NCI-H146 treated with DMSO at 0.1 percent for 48 hours (cell line): ENCODE measurements around the gene TACO1.

Source experiments
- DNase-seq: peaks from one replicate; lab custom pipeline; 2025; ENCODE audit not compliant: unreplicated experiment; lab: John Stamatoyannopoulos, UW

TACO1 gene

GRCh38 chr17:63635787-63636186 lies 35.1 kb downstream of the TACO1 start:
- no peak for DNase-seq

- DNase-seq = no peak
Measured at GRCh38 chr17:63639125-63639524, 38.4 kb downstream of the TACO1 start.

GRCh38 chr17:63640038-63640437 lies 39.3 kb downstream of the TACO1 start:
- DNase-seq = no peak

GRCh38 chr17:63641692-63642448 lies 41.2 kb downstream of the TACO1 start:
- DNase-seq = no peak

- DNase-seq = no peak
Measured at GRCh38 chr17:63644846-63645245, 44.2 kb downstream of the TACO1 start.

- no peak for DNase-seq
Measured at GRCh38 chr17:63645775-63646487, 45.2 kb downstream of the TACO1 start.

- DNase-seq = no peak
Measured at GRCh38 chr17:63646488-63646806, 45.8 kb downstream of the TACO1 start.

GRCh38 chr17:63647065-63647725 lies 46.5 kb downstream of the TACO1 start:
- DNase-seq = no peak

GRCh38 chr17:63647936-63648335 lies 47.2 kb downstream of the TACO1 start:
- DNase-seq = no peak

- DNase-seq = no peak
Measured at GRCh38 chr17:63649813-63650212, 49.1 kb downstream of the TACO1 start.

GRCh38 chr17:63652106-63652505 lies 51.4 kb downstream of the TACO1 start:
- no peak for DNase-seq

GRCh38 chr17:63653050-63653449 lies 52.4 kb downstream of the TACO1 start:
- no peak for DNase-seq

GRCh38 chr17:63657786-63658185 lies 57.1 kb downstream of the TACO1 start:
- no peak for DNase-seq
